KG1 (cell line): Measurements from ENCODE around the gene CACNA2D2.

Source experiments
- DNase-seq: peaks from one replicate; lab custom pipeline; 2025; lab: John Stamatoyannopoulos, UW

CACNA2D2 gene

DNA sequence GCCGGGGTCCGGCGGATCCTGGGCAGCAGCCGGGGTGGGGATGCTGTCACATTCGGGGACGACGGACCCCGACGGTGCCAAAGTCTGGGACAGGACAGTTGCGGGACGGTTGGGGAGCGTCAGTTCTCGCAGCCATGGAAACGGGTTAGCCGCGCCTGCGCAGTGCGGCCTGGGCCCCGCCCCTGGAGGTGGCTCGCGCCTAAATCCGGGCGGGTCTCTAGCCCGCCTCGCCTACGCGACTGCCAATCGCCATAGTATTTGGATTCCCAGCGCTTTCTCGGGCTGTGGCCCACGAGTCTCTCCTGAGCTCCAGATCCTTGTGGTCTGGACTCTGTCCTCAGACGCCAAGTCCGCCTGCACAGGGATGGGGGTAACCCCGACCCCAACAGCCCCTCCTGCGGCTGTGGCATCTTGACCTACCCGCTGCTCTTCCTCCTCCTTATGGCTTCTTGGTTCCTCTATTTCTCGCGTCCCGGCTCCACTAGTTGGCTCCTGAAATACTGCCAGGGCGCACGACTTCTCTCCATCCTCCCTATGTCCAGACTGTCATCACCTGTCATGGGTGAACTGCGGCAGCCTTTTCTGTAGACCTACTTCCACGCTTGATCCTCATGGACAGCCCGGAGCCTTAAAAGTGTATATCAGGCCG, 157.7 kb downstream of the CACNA2D2 start, which contains the start of gene ZMYND10:
TSS of gene ZMYND10 (minus strand) at position 147 of the 649 bp plus-strand sequence. CDS start 153 bp downstream, outside the sequence.
- no peak for DNase-seq

DNA sequence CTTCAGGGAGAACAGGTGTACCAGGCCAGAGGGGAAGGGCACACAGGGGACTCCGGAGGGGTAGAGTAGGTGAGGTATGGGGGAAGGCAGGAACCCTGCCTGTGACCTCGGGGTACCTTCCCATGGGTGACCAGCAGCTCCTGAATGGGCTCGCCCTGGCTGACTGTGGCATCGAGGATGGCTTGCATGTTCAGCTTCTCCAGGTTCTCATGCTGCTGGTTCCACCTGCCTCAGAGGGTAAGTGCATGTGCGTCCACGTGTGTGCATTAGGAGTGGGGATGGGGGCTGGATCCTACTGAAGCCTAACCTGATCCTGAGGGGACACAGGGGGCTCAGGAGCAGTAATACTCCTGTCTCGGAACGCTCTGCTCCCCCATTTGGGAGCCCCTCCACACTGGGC, 158.4 kb downstream of the CACNA2D2 start:
- no peak for DNase-seq

DNA sequence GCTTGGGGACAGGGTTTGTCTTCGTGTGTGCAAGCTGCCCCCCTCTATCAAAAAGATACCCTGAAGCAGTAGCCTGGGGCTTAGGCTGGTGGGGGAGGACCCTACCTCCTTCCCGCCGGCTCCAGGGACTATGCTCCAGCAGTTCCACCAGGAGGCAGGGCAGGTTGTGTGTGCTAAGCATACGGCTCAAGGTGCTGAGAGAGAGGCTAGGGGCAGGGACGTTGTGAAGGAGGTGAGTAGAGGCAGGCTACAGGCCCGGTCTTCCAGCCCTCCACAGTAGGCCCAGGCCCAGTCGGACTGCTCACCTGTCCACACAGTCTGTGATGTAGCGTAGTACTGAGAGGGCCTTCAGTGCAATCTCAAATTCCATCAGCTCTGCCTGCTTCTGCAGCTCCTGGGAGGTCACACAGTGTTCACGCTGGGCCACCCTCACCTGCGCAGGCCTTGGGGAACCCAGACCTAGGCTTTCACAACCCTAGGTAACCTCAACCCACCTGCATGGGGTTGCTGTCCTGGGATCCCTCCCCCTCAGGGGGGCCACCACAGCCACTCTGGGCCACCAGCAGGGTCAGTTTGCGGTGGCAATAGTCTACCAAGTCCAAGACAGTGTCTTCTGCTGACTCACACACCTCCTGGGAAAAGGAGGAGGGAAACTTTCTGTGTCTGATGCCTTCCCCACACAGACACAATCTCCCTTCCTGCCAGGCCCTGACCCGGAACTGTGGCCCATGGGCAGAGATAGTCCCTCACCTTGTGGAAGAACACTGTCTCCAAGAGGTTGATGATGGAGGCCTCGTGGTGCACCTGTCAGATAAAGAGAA, 160.4 kb downstream of the CACNA2D2 start:
- DNase-seq, result no peak

DNA sequence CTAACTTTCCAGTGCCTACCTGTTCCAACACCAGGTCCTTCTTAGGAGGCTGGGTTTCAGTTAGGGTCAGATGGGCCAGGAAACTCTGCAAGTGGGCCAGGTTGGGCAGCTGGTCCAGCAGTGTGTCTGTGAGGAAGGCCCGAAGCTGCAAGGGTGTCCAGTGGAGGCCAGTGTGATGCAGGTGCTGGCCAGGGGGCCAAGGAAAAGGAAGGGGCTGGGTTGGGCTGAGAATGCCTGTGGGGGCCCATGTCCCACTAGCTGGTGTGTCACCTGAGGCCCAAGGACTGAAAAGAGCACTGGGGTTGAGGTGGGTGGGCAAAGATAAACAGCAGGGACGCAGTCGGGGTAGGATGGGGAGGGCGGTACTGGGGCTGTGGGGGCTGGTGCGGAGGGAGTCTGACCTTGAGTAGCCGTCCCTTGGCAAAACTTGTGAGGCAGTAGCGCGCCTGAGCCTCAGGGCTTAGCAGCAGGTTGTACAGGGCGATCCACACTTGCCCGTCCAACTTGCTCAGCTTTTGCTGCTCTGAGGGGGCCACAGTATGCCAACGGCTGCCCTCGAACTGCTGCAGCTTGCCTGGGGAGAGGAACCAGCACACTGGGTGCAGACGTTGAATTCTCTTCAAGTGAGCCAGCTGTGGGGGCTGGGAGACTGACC, 161.3 kb downstream of the CACNA2D2 start:
- DNase-seq, result no peak

DNA sequence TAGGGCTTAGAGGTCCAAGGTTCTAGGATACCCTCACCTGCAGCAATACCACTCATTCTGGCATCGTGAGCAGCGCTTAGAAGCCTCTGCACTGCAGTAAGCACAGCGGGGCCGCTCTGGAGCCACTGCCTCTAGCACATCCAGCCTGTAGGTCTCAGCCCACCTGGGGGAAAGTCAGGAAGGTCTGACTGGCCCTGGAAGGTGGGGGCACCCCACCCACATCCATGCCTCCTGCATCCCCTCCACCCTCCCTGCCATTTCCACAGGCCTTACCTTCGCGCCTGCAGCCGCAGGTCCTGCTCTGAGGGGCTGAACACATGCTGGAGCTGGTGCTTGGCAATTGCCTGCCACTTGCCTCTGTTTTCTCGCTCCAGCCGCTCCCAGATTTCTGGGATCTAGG, 161.9 kb downstream of the CACNA2D2 start:
- DNase-seq, result no peak

DNA sequence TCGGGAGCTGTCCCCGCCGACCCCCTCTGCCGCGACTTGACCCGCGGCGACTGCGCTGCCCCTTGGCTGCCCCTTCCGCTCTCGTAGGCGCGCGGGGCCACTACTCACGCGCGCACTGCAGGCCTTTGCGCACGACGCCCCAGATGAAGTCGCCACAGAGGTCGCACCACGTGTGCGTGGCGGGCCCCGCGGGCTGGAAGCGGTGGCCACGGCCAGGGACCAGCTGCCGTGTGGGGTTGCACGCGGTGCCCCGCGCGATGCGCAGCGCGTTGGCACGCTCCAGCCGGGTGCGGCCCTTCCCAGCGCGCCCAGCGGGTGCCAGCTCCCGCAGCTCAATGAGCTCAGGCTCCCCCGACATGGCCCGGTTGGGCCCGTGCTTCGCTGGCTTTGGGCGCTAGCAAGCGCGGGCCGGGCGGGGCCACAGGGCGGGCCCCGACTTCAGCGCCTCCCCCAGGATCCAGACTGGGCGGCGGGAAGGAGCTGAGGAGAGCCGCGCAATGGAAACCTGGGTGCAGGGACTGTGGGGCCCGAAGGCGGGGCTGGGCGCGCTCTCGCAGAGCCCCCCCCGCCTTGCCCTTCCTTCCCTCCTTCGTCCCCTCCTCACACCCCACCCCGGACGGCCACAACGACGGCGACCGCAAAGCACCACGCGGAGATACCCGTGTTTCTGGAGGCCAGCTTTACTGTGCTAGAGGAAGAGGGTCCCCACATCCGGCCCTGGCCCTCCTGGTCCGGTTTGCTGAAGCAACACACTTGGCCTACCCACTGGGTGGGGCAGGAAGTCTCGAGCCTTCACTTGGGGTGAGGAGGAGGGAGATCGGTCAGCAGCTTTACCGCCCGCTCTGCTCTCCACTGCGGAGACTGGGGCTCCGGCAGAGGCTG, 162.7 kb downstream of the CACNA2D2 start, which contains the start of gene RASSF1:
TSS of gene RASSF1 (minus strand) at position 389 of the 882 bp plus-strand sequence. CDS start at position 358, 31 bp downstream.
- peak; percentile 85 for DNase-seq

DNA sequence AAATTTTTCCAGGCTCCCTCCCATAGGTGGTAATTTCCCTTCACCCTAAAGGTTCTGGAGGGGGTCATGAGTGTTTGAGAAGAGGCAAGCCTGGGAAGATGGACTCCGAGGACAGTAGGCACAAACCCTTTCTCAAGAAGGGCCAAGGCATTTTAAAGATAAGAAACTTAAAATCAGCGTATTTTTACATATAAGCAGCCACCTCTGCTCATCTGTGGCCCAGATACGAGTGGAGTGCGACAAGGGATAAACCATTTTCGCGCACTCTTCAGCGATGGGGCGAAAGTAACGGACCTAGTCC, 163.3 kb downstream of the CACNA2D2 start:
- no peak for DNase-seq

DNA sequence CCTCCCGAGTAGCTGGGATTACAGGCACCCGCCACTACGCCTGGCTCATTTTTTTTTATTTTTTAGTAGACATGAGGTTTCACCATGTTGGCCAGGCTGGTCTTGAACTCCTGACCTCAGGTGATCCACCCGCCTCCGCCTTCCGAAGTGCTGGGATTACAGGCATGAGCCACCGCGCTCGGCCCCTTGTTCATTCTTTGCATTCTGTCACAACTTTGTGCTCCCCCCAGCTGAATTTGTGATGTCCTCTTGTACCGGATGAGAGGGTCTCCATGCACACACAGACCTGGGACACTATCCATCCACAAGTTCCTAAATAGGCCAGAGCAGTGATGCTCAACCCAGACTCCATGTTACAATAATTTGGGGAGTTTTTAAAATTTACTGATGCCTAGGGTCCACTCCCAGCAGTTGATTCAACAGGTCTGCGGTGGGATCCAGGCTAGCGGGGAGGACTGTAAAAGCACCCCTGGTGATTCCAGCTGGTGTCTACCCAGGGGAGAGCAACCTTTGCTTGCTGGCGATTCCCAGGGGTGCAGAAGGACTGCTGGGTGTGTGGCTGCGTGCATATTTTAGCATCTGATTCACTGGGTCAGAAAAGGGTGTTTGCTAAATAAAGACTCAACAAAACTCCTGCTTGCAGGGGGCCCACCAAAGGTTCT, 163.8 kb downstream of the CACNA2D2 start:
- no peak for DNase-seq

DNA sequence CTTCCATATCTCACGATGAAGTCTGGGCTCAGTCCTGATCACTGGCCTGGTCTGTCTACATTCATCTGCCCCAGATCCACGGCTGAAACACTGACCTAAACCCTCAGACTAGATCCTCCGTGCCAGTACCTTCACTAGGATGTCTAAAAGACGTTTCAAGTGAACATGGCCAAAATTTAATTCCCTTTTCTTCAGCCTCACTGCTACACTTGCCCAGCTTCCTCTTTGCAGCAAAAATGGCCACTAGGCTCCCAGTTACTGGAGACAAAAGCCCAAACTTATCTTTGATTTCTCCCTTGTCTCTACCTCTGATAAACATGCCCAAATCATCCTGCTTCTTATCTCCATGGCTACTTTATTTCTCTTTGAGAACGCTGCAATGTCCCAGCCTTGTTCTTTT, 164.5 kb downstream of the CACNA2D2 start:
- DNase-seq, result no peak

DNA sequence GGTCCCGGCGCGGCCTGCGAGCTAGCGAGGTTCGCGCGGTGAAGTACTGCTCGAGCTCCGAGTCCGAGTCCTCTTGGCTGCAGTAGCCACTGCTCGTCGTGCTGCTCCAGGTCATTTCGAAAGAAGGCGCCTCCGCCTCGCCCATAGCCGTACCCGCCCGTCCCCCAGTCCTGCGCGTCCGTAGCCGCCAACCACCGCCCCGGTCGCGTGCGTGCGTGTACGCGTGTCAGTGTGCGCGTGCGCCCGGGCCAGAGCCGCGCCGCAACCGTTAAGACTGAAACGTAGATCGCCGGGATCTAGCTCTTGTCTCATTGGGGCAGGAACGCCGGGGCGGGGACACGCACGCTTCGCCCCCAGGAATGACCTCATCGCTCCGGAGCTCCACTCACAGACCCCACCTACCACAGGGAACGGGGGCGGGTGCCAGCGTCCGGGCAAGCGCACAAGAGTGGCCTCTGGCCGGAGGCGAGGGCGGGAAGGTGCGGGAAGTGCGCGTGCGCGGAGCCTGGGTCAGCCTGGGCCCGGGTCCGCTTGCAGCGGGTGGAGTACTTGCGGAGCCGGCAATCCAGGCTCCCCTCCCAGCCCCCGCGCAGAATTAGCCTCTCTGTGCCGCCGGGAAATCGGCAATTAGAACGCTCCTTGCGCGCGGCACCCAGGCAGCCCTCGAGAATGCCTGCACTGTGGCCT, 166.1 kb downstream of the CACNA2D2 start:
- DNase-seq, result peak; percentile 93

DNA sequence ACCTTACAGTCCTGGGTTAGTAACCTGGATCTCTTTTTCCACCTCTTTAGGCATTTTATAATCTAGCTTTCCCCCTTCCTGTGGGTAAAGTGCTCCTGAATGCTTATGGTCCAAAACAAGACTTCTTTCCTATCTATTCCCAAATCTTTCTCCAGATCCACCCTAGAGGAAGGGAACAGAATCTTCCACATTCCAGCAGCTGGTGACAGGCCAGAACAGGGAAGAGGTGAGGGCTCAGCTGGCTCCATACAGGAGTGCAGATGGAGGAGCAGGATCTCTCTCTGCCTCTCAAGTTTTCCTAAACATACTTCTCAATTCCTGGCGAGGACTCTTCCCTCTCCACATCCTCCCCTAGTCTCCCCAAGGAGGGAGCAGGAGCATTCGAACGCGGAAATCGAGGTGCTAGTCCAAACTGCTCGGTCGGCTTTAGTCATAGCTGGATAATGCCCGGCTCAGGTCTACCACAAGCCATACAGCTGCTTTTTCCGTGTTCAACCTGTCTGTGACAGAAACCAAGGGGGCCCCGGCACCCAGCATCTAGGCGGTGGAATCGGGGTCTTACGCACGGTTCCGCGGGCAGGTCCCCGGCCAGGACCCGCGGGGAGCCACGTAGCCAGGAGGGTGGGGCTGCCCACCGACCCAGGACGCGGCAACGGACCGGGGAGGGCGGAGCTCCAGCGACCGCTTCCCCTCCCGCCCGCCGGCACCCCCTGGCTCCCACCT, 166.8 kb downstream of the CACNA2D2 start:
- no peak for DNase-seq

DNA sequence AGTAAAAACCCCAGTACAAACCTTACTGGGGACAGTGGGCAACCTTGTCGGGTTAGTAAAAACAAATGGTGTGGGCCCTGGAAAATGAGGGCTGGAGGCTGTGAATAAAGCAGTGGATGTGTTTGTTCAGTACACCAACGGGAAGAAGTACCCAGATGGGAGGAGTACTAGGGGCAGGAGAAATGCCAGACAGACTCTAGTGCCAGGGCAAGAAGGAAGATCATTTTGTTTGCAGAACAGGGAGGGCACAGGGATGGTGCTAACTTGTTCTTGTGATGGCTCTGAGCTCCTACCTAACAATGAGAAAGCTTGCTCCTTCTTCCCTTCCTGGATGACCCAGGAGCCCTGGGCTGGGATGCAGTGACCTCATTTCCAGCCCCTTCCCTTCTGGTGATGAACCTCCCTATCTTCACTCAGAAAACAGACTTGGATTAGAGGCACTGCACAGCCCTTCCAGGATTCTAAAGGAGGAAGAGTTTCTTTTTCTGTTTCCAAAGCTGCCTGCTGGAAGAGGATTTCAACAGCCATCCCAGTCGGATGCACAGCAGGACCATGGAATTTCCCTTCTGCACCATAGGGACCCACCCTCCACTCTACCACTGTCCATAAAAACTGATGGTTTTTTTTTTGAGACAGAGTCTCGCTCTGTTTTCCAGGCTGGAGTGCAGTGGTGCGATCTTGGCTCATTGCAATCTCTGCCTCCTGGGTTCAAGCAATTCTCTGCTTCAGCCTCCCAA, 168.9 kb downstream of the CACNA2D2 start:
- DNase-seq, result no peak

DNA sequence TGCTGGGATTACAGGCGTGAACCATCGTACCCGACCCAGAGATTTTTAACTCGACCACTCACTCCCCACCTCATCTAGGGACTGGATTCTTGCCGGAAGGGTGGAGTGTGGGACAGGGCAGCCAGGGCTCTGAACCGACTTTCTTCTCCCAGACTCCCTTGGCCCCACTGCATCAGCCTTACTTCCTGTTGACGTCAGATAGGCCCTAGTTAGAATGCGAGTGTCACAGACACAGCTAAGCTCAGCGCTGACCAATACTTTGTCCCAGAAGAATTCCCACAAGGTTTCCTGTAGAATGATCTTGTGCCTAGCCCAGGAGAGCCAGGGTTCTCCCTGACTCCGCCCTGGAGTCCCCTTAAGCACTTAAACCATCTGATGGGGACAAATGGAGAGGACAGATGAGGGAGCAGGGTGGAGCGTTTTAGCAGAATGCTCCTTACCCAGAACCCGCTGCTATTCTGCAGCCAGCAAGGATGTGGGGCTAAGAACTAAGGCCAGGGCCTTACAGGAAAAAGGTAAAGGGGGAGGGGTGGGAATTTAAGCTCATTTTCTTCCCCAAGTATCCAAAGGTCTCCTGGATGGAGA, 169.6 kb downstream of the CACNA2D2 start:
- no peak for DNase-seq

DNA sequence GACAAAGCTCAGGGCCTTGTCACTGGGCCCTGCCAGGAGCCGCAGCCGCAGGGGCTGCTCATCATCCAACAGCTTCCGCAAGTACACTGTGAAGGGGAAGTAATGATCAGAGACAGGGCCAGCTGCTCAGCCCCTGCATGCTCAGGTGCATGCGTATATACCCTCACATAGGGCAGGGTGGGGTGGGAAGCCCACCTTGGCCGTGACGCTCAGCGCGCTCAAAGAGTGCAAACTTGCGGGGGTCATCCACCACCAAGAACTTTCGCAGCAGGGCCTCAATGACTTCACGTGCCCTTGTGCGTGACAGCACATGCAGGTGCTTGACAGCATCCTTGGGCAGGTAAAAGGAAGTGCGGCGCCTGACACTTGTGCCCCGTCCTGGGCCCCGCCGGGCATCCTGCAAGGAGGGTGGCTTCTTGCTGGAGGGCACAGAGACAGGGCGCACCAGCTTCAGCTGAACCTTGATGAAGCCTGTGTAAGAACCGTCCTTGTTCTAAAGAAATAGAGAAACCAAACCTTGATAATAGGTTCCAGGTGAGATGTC, 172.0 kb downstream of the CACNA2D2 start:
- no peak for DNase-seq

DNA sequence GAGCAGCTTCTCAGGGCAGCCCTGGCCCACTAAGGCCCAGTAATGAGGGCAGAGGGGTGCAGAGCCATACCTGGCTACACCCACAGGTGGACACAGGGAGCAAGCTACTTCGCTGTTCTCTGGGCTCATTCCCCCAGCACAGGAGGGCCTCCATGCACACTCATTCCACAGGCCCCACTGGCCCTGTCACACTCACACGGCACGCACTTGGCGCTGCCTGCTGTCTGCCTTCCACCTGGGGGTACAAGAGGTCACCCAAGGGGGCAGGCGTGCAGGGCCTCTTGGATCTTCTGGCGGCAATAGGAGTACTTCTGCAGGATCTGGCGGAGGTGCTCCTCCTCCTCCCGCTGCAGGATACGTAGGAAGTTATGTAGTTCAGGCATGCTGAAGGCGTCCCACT, 173.1 kb downstream of the CACNA2D2 start:
- DNase-seq, result no peak

DNA sequence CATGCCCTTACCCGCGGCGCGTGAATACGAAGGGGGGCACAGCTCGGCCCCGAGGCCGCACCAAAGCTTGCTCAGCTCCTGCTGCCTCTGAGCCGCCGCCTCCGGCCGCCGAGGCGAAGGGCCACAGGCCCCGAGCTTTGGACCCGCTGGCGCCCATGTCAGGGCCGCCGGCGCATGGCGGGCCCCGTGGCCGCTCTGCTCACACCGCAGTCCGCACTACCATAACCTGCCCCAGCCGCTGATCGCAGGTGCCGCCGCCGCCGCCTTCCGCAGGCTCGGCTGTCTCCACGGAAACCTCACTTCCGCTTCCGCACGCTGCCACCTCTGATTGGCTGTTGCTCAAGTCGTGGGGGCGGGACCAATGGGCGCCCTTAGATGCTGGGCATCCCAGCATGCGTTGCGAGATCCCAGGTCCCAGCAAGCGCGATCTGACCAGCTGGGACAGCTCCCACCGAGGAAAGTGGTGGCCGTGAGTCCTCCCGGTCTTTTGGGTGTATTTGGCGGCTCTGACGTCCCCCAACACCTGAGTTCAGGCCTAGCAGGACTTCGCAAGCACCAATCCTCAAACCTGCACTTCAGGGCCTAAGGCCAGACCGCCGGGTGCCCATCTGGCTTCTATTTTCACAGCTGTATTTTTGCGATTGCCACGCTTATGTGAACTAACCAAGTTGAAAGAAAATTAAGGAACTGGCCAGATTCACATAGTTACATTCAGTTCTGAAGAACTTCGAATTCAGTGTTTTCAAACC, 175.3 kb downstream of the CACNA2D2 start, which contains the start of gene TUSC2:
TSS of gene TUSC2 (minus strand) at position 281 of the 749 bp plus-strand sequence. CDS start at position 157, 124 bp downstream.
- DNase-seq, result peak; percentile 96

DNA sequence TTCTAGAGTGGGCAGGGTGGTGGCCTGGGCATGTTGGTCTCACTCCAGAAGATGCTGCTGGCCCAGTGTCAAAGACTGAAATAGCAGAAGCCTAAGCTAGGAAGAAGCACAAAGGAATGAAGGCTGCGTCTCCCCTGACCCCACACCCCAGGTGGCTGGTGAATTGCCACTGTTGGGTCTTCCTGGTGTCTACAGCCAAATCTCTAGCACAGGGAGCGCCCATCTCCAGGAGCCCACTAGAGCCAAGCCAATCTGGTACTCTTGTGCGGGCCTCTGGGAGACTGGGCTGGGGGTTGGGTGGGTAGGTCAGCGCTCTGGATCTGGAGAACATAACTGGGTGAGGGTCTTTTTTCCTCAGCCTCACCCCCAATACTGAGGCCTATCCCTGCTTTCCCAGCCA, 176.3 kb downstream of the CACNA2D2 start:
- no peak for DNase-seq

DNA sequence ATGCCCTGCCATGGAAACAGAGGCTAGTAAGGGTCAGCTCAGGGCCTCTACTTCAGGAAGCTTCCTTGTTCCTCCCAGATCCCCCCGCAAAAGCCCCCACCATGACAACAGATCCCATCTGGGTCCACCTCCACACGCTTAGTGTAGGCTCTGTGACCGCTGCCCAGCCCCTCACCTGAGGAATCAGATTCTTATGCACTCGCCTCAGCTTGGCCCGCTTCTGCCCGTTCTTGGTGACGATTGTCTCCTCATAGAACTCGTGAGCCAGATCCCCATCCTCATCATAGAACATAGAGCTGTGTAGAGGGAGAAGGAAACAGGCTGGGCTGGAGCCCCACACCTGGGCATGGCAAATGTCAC, 177.3 kb downstream of the CACNA2D2 start:
- no peak for DNase-seq
